Measurements from ENCODE around the gene PTPRS. TPM values are rescaled to one million over a fixed set of nuclear protein-coding genes. Genes with fewer than 3 reads are reported as not detected.
A peak's percentile ranks its signal among the peaks of the same experiment; 100 is the strongest.

The PTPRS gene
- total RNA-seq, 4 donors from 2014 or later, result 21.1 to 68.5 (median 42.3) TPM

- Histone ChIP-seq H3K27ac (no peak overlapping the region), H3K4me3 (peak overlapping the region; percentile 50 to 61 (median 54)), H3K9me3 (no peaks in the 10 kb centered on the region), H3K4me1 (peaks cover 3 to 12% of the 10 kb centered on the region in 2 donors), H3K27me3 (peaks cover 39 to 45% (median 41%) of the 10 kb centered on the region in 3 donors), H3K36me3 (no peaks in the 10 kb centered on the region)
- DNase-seq (no peak), ATAC-seq (peak; percentile 13 to 25)
- intact Hi-C loops (cut with DNase I; ENCODE audit: low total_unique reads), result no loop called here
- in situ Hi-C loops (cut with MboI; ENCODE audit: low sequenced_read_pairs in 4 of 4), result no loop called here
- TF ChIP-seq POLR2A (IDR thresholded peaks at IDR 0.05) (no peak), CTCF (IDR thresholded peaks at IDR 0.05 in 4 of 5, conservative IDR thresholded peaks at IDR 0.05 in 1 of 5) (no peak)
These were observed 519 bp downstream of the PTPRS start for GRCh38 chr19:5339950-5340636.

DNA sequence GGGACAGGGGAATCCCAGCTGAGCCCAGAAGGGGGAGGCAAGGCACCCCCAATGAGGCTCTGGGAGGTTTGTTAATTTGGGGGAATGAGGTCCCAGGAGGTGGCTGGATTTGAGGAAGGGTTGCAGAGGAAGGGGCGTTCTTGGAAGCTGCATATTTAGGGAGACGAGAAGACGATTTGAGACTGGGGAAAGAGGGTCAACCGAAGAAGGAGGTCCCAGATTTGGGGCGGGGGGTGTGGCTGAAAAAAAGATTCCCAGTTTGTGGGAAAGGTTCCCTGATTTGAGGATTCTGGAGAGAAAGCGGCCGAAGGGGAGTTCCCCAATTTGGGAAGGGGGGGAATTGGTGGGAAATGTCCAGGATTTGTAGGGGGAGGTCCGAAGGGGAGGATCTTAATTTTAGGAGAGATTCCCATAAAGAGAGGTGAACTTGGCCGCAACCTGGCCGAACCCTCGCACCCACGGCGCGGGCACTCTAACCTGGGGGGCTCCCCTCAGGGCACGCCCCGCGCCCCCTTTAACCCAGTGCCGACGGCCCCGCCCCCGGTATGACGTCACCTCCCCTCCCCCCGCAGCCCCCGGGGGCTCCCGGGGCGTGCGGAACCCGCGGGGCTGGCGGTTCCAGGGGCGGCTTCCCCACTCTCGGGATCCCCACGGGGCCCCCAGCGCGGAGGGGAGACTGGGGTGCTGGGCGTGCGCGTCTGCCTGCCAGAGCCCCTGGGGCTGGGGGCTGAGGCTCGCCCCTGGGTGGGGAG is 1.2 kb downstream of the PTPRS start:
- H3K27ac ChIP-seq, result no peak overlapping the region
- ATAC-seq (no peak), DNase-seq (no peak)
- peak overlapping the region; percentile 39 to 52 (median 42) for H3K4me3 ChIP-seq
- no peak for TF ChIP-seq CTCF (IDR thresholded peaks at IDR 0.05 in 4 of 5, conservative IDR thresholded peaks at IDR 0.05 in 1 of 5)
- TF ChIP-seq POLR2A (IDR thresholded peaks at IDR 0.05), result no peak
- H3K9me3 ChIP-seq, result no peaks in the 10 kb centered on the region
- in situ Hi-C loops (cut with MboI; ENCODE audit: low sequenced_read_pairs in 4 of 4), result no loop called here
- peaks cover 45 to 46% (median 46%) of the 10 kb centered on the region in 3 donors for H3K27me3 ChIP-seq
- no peaks in the 10 kb centered on the region for H3K36me3 ChIP-seq
- intact Hi-C loops (cut with DNase I; ENCODE audit: low total_unique reads), result no loop called here
- H3K4me1 ChIP-seq, result peaks cover 3 to 12% of the 10 kb centered on the region in 2 donors

GRCh38 chr19:5338656-5339197 is 1.9 kb downstream of the PTPRS start:
- intact Hi-C loops (cut with DNase I; ENCODE audit: low total_unique reads), result no loop called here
- DNase-seq (no peak), ATAC-seq (no peak)
- Histone ChIP-seq H3K9me3 (no peaks in the 10 kb centered on the region), H3K36me3 (no peaks in the 10 kb centered on the region), H3K4me3 (no peak overlapping the region), H3K27me3 (peaks cover 47 to 52% (median 50%) of the 10 kb centered on the region in 3 donors), H3K27ac (no peak overlapping the region), H3K4me1 (peaks cover 3 to 12% of the 10 kb centered on the region in 2 donors)
- no peak for TF ChIP-seq CTCF (IDR thresholded peaks at IDR 0.05 in 4 of 5, conservative IDR thresholded peaks at IDR 0.05 in 1 of 5)
- no peak for TF ChIP-seq POLR2A (IDR thresholded peaks at IDR 0.05)
- in situ Hi-C loops (cut with MboI; ENCODE audit: low sequenced_read_pairs in 4 of 4), result no loop called here

GRCh38 chr19:5337708-5338655 is 2.6 kb downstream of the PTPRS start:
- Histone ChIP-seq H3K9me3 (no peaks in the 10 kb centered on the region), H3K4me3 (no peak overlapping the region), H3K27me3 (peaks cover 50 to 52% (median 50%) of the 10 kb centered on the region in 3 donors), H3K27ac (no peak overlapping the region), H3K4me1 (peaks cover 3 to 12% of the 10 kb centered on the region in 2 donors), H3K36me3 (no peaks in the 10 kb centered on the region)
- intact Hi-C loops (cut with DNase I; ENCODE audit: low total_unique reads), result no loop called here
- in situ Hi-C loops (cut with MboI; ENCODE audit: low sequenced_read_pairs in 4 of 4), result no loop called here
- ATAC-seq (no peak), DNase-seq (no peak)
- TF ChIP-seq CTCF (IDR thresholded peaks at IDR 0.05 in 4 of 5, conservative IDR thresholded peaks at IDR 0.05 in 1 of 5), result no peak
- no peak for TF ChIP-seq POLR2A (IDR thresholded peaks at IDR 0.05)
